Measurements from ENCODE around the gene ANXA6. TPM values are rescaled to one million over a fixed set of nuclear protein-coding genes. Genes with fewer than 3 reads are reported as not detected.
A peak's percentile ranks its signal among the peaks of the same experiment; 100 is the strongest.

Gene ANXA6
- total and polyA plus RNA-seq, 2 donors (not counting 1 experiment from before 2014, with no cell fraction given): 136 to 300 TPM

- Mint-ChIP-seq H3K4me3 (peak overlapping the region; percentile 97), H3K27me3 (no peaks in the 10 kb centered on the region), H3K4me1 (peaks cover 81% of the 10 kb centered on the region), H3K27ac (peak overlapping the region; percentile 97), H3K9me3 (ENCODE audit: insufficient read depth) (no peaks in the 10 kb centered on the region)
- Histone ChIP-seq H3K9me3 (ENCODE audit: control extremely low read depth in 1 of 3, control insufficient read depth in 2 of 3, insufficient read depth in 1 of 3, low read length in 2 of 3) (no peaks in the 10 kb centered on the region), H3K36me3 (replicated peaks in 1 of 2; ENCODE audit: control extremely low read depth in 1 of 2, control insufficient read depth in 1 of 2, extremely low read depth in 1 of 2, insufficient read depth in 2 of 2, low read length in 1 of 2) (peaks cover 0 to 29% of the 10 kb centered on the region in 2 experiments), H3K79me2 (ENCODE audit: control insufficient read depth, insufficient read depth, low read length) (peaks cover 97% of the 10 kb centered on the region), H3K27me3 (replicated peaks in 1 of 4; ENCODE audit: control extremely low read depth in 1 of 4, control insufficient read depth in 3 of 4, insufficient read depth in 4 of 4, low read length in 3 of 4) (no peaks in the 10 kb centered on the region), H3K9ac (ENCODE audit: low read length) (peak overlapping the region; percentile 86), H2AFZ (ENCODE audit: insufficient read depth, low read depth, low read length, poor library complexity, severe bottlenecking) (peak overlapping the region; percentile 82), H3K4me2 (replicated peaks; ENCODE audit: low read depth, low read length, poor library complexity, severe bottlenecking) (peak overlapping the region; percentile 92), H3K4me1 (ENCODE audit: control insufficient read depth in 2 of 2, insufficient read depth in 2 of 2, low read length in 2 of 2) (peaks cover 72 to 83% of the 10 kb centered on the region in 2 donors), H3K27ac (ENCODE audit: low read length in 2 of 2) (peak overlapping the region; percentile 76 to 91), H4K20me1 (ENCODE audit: control insufficient read depth, insufficient read depth, low read length, poor library complexity, severe bottlenecking) (no peaks in the 10 kb centered on the region), H3K4me3 (ENCODE audit: control extremely low read depth in 1 of 5, extremely low read depth in 1 of 5, insufficient read depth in 1 of 5, low read depth in 2 of 5, low read length in 4 of 5) (peak overlapping the region; percentile 36 to 93 (median 87))
- WGBS (ENCODE audit: insufficient coverage): 12% methylated on average over 18 of the region's 20 CpGs
- DNase-seq (peak; percentile 51), ATAC-seq (ENCODE audit: low read depth) (peak; percentile 8)
- CTCF ChIA-PET: interaction anchor here (1.0 to 46.2 kb wide), 7 partner anchors 9 to 105 kb away, joined by 3 to 1701 read pairs (median 12); no protein-coding TSS in a partner anchor
- POLR2A ChIA-PET: interaction anchor here (0.9 to 3.0 kb wide), 9 partner anchors 8 to 97 kb away, joined by 3 to 25 read pairs (median 3); partner anchors contain the start of genes CCDC69 and GM2A
- intact Hi-C loops (cut with micrococcal nuclease): loop anchor here (1.0 to 5.0 kb wide), 4 partner anchors 32 to 291 kb away; partner anchors contain the start of gene SLC36A1
- TF ChIP-seq CTCF (IDR thresholded peaks at IDR 0.05) (peak; percentile 23), EZH2 (IDR thresholded peaks at IDR 0.05; ENCODE audit: borderline replicate concordance, insufficient read depth, low read depth, low read length, poor library complexity, severe bottlenecking) (no peak)
Measured at GRCh38 chr5:151156507-151157420, 815 bp downstream of the ANXA6 start.

All from B cell (primary cell).